H1 (cell line): ENCODE measurements around the gene ADK. TPM values are rescaled to one million over a fixed set of nuclear protein-coding genes. Genes with fewer than 3 reads are reported as not detected.

ENCODE experiments used
- CTCF ChIA-PET: fragments of 300-600 bp; sonication (Branson Sonifier 250); formaldehyde crosslinking; loops from one replicate; lab custom pipeline; 2021; ENCODE audit not compliant: partially characterized antibody; lab: Charles Lee
- POLR2A ChIA-PET: fragments of 300-600 bp; sonication (Branson Sonifier 250); formaldehyde crosslinking; loops from one replicate; lab custom pipeline; 2021; ENCODE audit warnings: inconsistent platforms; ENCODE audit not compliant: partially characterized antibody; lab: Charles Lee
- DNase-seq, 2 experiments: peaks; one replicate each; pipeline versions ENCODE4 v3.0.0 to v3.0.0-alpha.2; 2010 to 2022; ENCODE audit warnings: low spot score in 2 of 2, low read depth in 1 of 2, mixed read lengths in 1 of 2
- FAIRE-seq: peaks from 2 replicates; lab custom pipeline; 2011; peaks lifted over from hg19 to GRCh38; lab: Jason Lieb, UNC
- H2AFZ ChIP-seq: 2 replicates; pipeline ENCODE4 v1.8.1; 2012; ENCODE audit warnings: low read length, inconsistent platforms
- H2AK5ac ChIP-seq: 2 replicates; pipeline ENCODE4 v1.6.1; 2013; ENCODE audit warnings: low read depth, low read length
- H2BK120ac ChIP-seq: replicated peaks from 2 replicates; pipeline ENCODE3; 2013; ENCODE audit warnings: low read depth, low read length, inconsistent platforms
- H2BK12ac ChIP-seq: 2 replicates; pipeline ENCODE4 v1.6.1; 2013; ENCODE audit warnings: low read depth, low read length
- H2BK15ac ChIP-seq: 2 replicates; pipeline ENCODE4 v1.6.1; 2013; ENCODE audit warnings: low read length
- H2BK20ac ChIP-seq: 2 replicates; pipeline ENCODE4 v1.6.1; 2013; ENCODE audit warnings: low read length
- H2BK5ac ChIP-seq: 2 replicates; pipeline ENCODE4 v1.6.1; 2013; ENCODE audit warnings: low read depth, low read length
- H3K14ac ChIP-seq: 2 replicates; pipeline ENCODE4 v1.6.1; 2013; ENCODE audit warnings: inconsistent platforms; ENCODE audit not compliant: insufficient read length
- H3K18ac ChIP-seq: 2 replicates; pipeline ENCODE4 v1.6.1; 2013; ENCODE audit warnings: low read length; ENCODE audit errors: extremely low read depth
- H3K23ac ChIP-seq: 2 replicates; pipeline ENCODE4 v1.6.1; 2013; ENCODE audit warnings: inconsistent platforms; ENCODE audit not compliant: insufficient read length
- H3K23me2 ChIP-seq: 2 replicates; pipeline ENCODE4 v1.6.1; 2013; ENCODE audit warnings: low read depth, low read length
- H3K27ac ChIP-seq: 2 replicates; pipeline ENCODE4 v1.6.1; 2011; ENCODE audit warnings: low read depth, low read length, inconsistent platforms
- H3K27me3 ChIP-seq, 4 experiments: replicated peaks in 1 of 4; 1 replicate in 1 of 4; 2 replicates in 3 of 4; pipeline versions ENCODE4 v1.6.1 to v1.8.1; 2011 to 2013; ENCODE audit warnings: low read length in 3 of 4, mild to moderate bottlenecking in 3 of 4, inconsistent platforms in 2 of 4, mixed read lengths in 2 of 4, moderate library complexity in 1 of 4; ENCODE audit not compliant: control insufficient read depth in 3 of 4, insufficient read depth in 3 of 4; ENCODE audit errors: extremely low read depth in 1 of 4
- H3K36me3 ChIP-seq, 4 experiments: 2 replicates each; pipeline versions ENCODE4 v1.6.1 to v1.8.1; 2011 to 2013; ENCODE audit warnings: mild to moderate bottlenecking in 4 of 4, low read length in 3 of 4, moderate library complexity in 2 of 4, control low read depth in 1 of 4, inconsistent platforms in 1 of 4; ENCODE audit not compliant: insufficient read depth in 4 of 4, control insufficient read depth in 2 of 4
- H3K4ac ChIP-seq: replicated peaks from 2 replicates; pipeline ENCODE3; 2013; ENCODE audit warnings: low read length, low read depth, mixed read lengths, inconsistent platforms; ENCODE audit not compliant: insufficient read length
- H3K4me1 ChIP-seq, 4 experiments: replicated peaks in 1 of 4; 1 replicate in 1 of 4; 2 replicates in 3 of 4; pipeline versions ENCODE4 v1.6.1 to v1.8.1; 2011 to 2013; ENCODE audit warnings: low read length in 3 of 4, inconsistent platforms in 2 of 4, mixed read lengths in 1 of 4; ENCODE audit not compliant: insufficient read depth in 4 of 4, control insufficient read depth in 3 of 4
- H3K4me2 ChIP-seq, 2 experiments: 2 replicates each; pipeline versions ENCODE4 v1.6.1 to v1.8.1; 2011 to 2013; ENCODE audit warnings: low read depth in 2 of 2, low read length in 2 of 2, control low read depth in 1 of 2, inconsistent platforms in 1 of 2, mild to moderate bottlenecking in 1 of 2; ENCODE audit not compliant: insufficient read depth in 1 of 2
- H3K4me3 ChIP-seq, 4 experiments: fragments of 200-600, 300-600 bp in 1 of 4; sonication (generic), shearing (Covaris generic), sonication (Bioruptor Twin) in 1 of 4; 2 replicates each; pipeline versions ENCODE4 v1.5.1 to v1.8.1; 2011 to 2016; ENCODE audit warnings: low read length in 4 of 4, low read depth in 3 of 4, control low read depth in 2 of 4, inconsistent platforms in 2 of 4, mild to moderate bottlenecking in 2 of 4, mixed read lengths in 1 of 4, moderate library complexity in 1 of 4; ENCODE audit not compliant: insufficient read depth in 2 of 4; ENCODE audit errors: extremely low read depth in 1 of 4
- H3K56ac ChIP-seq: replicated peaks from 2 replicates; pipeline ENCODE3; 2013; ENCODE audit warnings: low read depth, mild to moderate bottlenecking, mixed read lengths, low read length, inconsistent platforms; ENCODE audit not compliant: insufficient read length
- H3K79me1 ChIP-seq: 2 replicates; pipeline ENCODE4 v1.6.1; 2013; ENCODE audit warnings: low read depth, low read length, control low read depth
- H3K79me2 ChIP-seq, 2 experiments: 2 replicates each; pipeline versions ENCODE4 v1.6.1 to v1.8.1; 2012 to 2013; ENCODE audit warnings: low read length in 2 of 2, mild to moderate bottlenecking in 2 of 2, inconsistent platforms in 1 of 2; ENCODE audit not compliant: insufficient read depth in 2 of 2, control insufficient read depth in 1 of 2
- H3K9ac ChIP-seq, 4 experiments: replicated peaks in 1 of 4; 1 replicate in 1 of 4; 2 replicates in 3 of 4; pipeline versions ENCODE4 v1.6.1 to v1.8.1; 2011 to 2013; ENCODE audit warnings: low read depth in 3 of 4, low read length in 3 of 4, control low read depth in 2 of 4, mild to moderate bottlenecking in 2 of 4, moderate library complexity in 2 of 4, inconsistent platforms in 1 of 4; ENCODE audit errors: extremely low read depth in 1 of 4
- H3K9me3 ChIP-seq, 2 experiments: 2 replicates each; pipeline versions ENCODE4 v1.6.1 to v1.8.1; 2012 to 2013; ENCODE audit warnings: mild to moderate bottlenecking in 2 of 2, moderate library complexity in 2 of 2, control low read depth in 1 of 2, inconsistent platforms in 1 of 2, low read depth in 1 of 2, low read length in 1 of 2, mixed read lengths in 1 of 2; ENCODE audit not compliant: insufficient read depth in 2 of 2
- H4K20me1 ChIP-seq, 2 experiments: replicated peaks in 1 of 2; 2 replicates each; pipeline versions ENCODE3 to v1.8.1; 2011 to 2013; ENCODE audit warnings: inconsistent platforms in 2 of 2, low read length in 2 of 2, mild to moderate bottlenecking in 1 of 2; ENCODE audit not compliant: insufficient read depth in 2 of 2, control insufficient read depth in 1 of 2
- H4K5ac ChIP-seq: 2 replicates; pipeline ENCODE4 v1.6.1; 2013; ENCODE audit warnings: low read length, low read depth, mixed read lengths, inconsistent platforms; ENCODE audit not compliant: insufficient read length
- H4K8ac ChIP-seq: 2 replicates; pipeline ENCODE4 v1.8.0; 2013; ENCODE audit warnings: mild to moderate bottlenecking, moderate library complexity, low read length, inconsistent platforms; ENCODE audit not compliant: insufficient read depth; ENCODE audit errors: extremely low read depth
- H4K91ac ChIP-seq: replicated peaks from 2 replicates; pipeline ENCODE3; 2013; ENCODE audit warnings: low read length, mixed read lengths, inconsistent platforms; ENCODE audit not compliant: insufficient read length
- ASH2L ChIP-seq: fragments of 200-600, 300-600 bp; sonication (generic); IDR thresholded peaks from one replicate; pipeline ENCODE4 v1.7.1; 2017; ENCODE audit warnings: low read length
- CBX8 ChIP-seq: fragments of 300-800, 300-1000 bp; sonication (generic); IDR thresholded peaks from 2 replicates; pipeline ENCODE4 v1.7.1; 2016; ENCODE audit warnings: low read depth, low read length, borderline replicate concordance
- CEBPB ChIP-seq: IDR thresholded peaks from 2 replicates; pipeline ENCODE4 v1.6.1; 2012; ENCODE audit warnings: low read depth, low read length
- EP300 ChIP-seq, 2 experiments: IDR thresholded peaks; 1 replicate in 1 of 2; 2 replicates in 1 of 2; pipeline ENCODE4 v1.6.1; 2011 to 2012; ENCODE audit warnings: low read depth in 2 of 2, low read length in 2 of 2, mild to moderate bottlenecking in 2 of 2, borderline replicate concordance in 1 of 2, inconsistent platforms in 1 of 2, moderate library complexity in 1 of 2
- FOSL1 ChIP-seq: IDR thresholded peaks from 2 replicates; pipeline ENCODE4 v1.6.1; 2011; ENCODE audit warnings: mild to moderate bottlenecking, low read depth, low read length, moderate library complexity; ENCODE audit not compliant: insufficient read depth
- HDAC2 ChIP-seq, 2 experiments: fragments of 300-600 bp in 1 of 2; sonication (generic) in 1 of 2; IDR thresholded peaks; 2 replicates each; pipeline ENCODE4 v1.6.1; 2011 to 2012; ENCODE audit warnings: low read depth in 2 of 2, low read length in 2 of 2, mild to moderate bottlenecking in 2 of 2, moderate library complexity in 2 of 2, borderline replicate concordance in 1 of 2, inconsistent platforms in 1 of 2
- NANOG ChIP-seq: IDR thresholded peaks from 2 replicates; pipeline ENCODE4 v1.6.1; 2011; ENCODE audit warnings: low read length, low read depth, mild to moderate bottlenecking, inconsistent platforms; ENCODE audit not compliant: insufficient read depth, poor library complexity, severe bottlenecking
- POLR2AphosphoS5 ChIP-seq: IDR thresholded peaks from 2 replicates; pipeline ENCODE4 v1.6.1; 2011; ENCODE audit warnings: low read depth, low read length
- RFX5 ChIP-seq: IDR thresholded peaks from 2 replicates; pipeline ENCODE4 v1.6.1; 2011; ENCODE audit warnings: low read depth, low read length, improper control_type of control experiment, borderline replicate concordance
- SIRT6 ChIP-seq: IDR thresholded peaks from one replicate; pipeline ENCODE4 v1.7.1; 2012; ENCODE audit warnings: low read length, inconsistent platforms
- SRF ChIP-seq: IDR thresholded peaks from 2 replicates; pipeline ENCODE4 v1.6.1; 2011; ENCODE audit warnings: mild to moderate bottlenecking, low read depth, low read length, moderate library complexity
- TCF12 ChIP-seq: IDR thresholded peaks from 2 replicates; pipeline ENCODE4 v1.6.1; 2011; ENCODE audit warnings: low read depth, mild to moderate bottlenecking, low read length
- TEAD4 ChIP-seq: IDR thresholded peaks from 2 replicates; pipeline ENCODE4 v1.6.1; 2012; ENCODE audit warnings: low read depth, low read length, inconsistent platforms, mixed read lengths
- YY1 ChIP-seq: IDR thresholded peaks from 2 replicates; pipeline ENCODE4 v1.6.1; 2011; ENCODE audit warnings: low read depth, mild to moderate bottlenecking, low read length
- WGBS, 2 experiments: shearing (Covaris generic) in 1 of 2; methylation state at CpG; one replicate each; pipeline versions ENCODE4 v1.1.6 to v1.1.7; 2013 to 2015; ENCODE audit warnings: low lambda C conversion rate in 2 of 2, mixed read lengths in 2 of 2, inconsistent platforms in 1 of 2, low coverage in 1 of 2, missing lambda C conversion rate in 1 of 2; ENCODE audit not compliant: insufficient replicate concordance in 2 of 2, insufficient coverage in 1 of 2, insufficient read length in 1 of 2; ENCODE audit errors: extremely low coverage in 1 of 2, missing lambda C conversion rate in 1 of 2; 5-methylcytosine and 5-hydroxymethylcytosine counted together
- polyA plus RNA-seq, 7 experiments: library from polyadenylated mRNA; depleted of rRNA in 3 of 7; stranded (reverse) in 5 of 7; unstranded in 2 of 7; fragments of >200 nt in 5 of 7; fragments of 200-250 nt in 2 of 7; gene quantifications; 1 replicate in 5 of 7; 2 replicates in 1 of 7; 4 replicates in 1 of 7; pipeline versions ENCODE4 v1.2.1 to v1.2.3, GENCODE V29; 2011 to 2013; ENCODE audit warnings: missing spikeins in 2 of 7, mixed read lengths in 2 of 7
- total RNA-seq: library from RNA; stranded (reverse); fragmentation: NEBNext Ultra II Directional; extraction: Animal tissue kit (Norgen Biotek cat#: 25700); gene quantifications from 2 replicates; pipeline ENCODE4 v1.2.1, GENCODE V29; 2021

Gene ADK
- total and polyA plus RNA-seq, 2 of the 8 experiments (the other 6 are each of a cell fraction or from before 2014, with no cell fraction given) = 12.3 to 42.4 TPM

DNA sequence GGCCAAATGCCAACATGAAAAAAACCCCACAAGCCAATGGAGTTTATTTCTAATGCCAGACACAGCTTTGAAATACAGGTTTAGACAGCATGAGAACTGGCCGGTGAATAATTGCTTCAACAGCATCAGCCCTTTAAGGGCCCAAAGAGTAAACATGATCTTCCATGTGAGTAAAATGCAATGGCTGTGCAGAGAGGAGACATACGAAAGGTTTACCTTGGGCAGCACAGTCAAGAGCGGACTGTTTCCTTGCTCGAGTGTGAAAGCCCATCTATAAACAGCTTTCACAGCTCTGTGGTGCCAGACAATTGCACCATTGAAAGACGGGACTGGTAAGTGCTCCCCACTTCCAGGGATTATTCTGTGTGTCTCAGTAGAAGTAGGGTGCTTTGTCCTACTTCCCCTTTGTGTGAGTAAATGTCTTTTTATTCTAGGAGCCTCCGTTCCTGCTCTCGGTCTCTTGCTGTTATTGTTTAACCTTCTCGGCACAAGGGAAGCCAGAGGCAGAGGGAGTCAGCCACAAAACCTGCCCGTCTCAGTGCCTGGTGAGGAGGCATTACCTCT, 597.5 kb downstream of the ADK start:
- no peak overlapping the region for H2BK5ac ChIP-seq
- no peak overlapping the region for H2BK120ac ChIP-seq
- H3K79me2 ChIP-seq = no peaks in the 10 kb centered on the region
- no peak overlapping the region for H2AK5ac ChIP-seq
- H3K4ac ChIP-seq = no peak overlapping the region
- no peak overlapping the region for H3K18ac ChIP-seq
- H3K79me1 ChIP-seq = no peaks in the 10 kb centered on the region; the same call in 1 of the 2 replicates
- H3K9ac ChIP-seq = no peak overlapping the region
- no peak overlapping the region for H4K91ac ChIP-seq
- H2AFZ ChIP-seq = peak overlapping the region; percentile 60
- no peak overlapping the region for H3K14ac ChIP-seq
- H3K23me2 ChIP-seq = no peaks in the 10 kb centered on the region
- 95% methylated on average over 9 of the region's 9 CpGs; no CpG with 5 or more reads in 1 of the 2 experiments for WGBS, 2 experiments
- H3K27ac ChIP-seq = no peak overlapping the region
- H3K36me3 ChIP-seq = no peaks in the 10 kb centered on the region
- POLR2A ChIA-PET = no interaction called here
- H2BK15ac ChIP-seq = no peak overlapping the region; the same call in 1 of the 2 replicates
- H4K20me1 ChIP-seq = no peaks in the 10 kb centered on the region
- no peak overlapping the region for H3K4me3 ChIP-seq
- H3K23ac ChIP-seq = no peak overlapping the region
- CTCF ChIA-PET = interaction anchor here (0.6 to 3.1 kb wide), 5 partner anchors 10 to 289 kb away, joined by 3 to 12 read pairs (median 3); no protein-coding TSS in a partner anchor
- no peaks in the 10 kb centered on the region for H3K9me3 ChIP-seq
- H4K8ac ChIP-seq = no peak overlapping the region
- DNase-seq (peak in 1 of 2 experiments; percentile 20), FAIRE-seq (no peak)
- H3K56ac ChIP-seq = no peak overlapping the region
- peaks cover 0 to 4% (median 2%) of the 10 kb centered on the region in 4 experiments; a peak in 4 of 7 replicates for H3K4me1 ChIP-seq
- peak overlapping the region; percentile 39; the same call in 1 of the 2 replicates for H2BK12ac ChIP-seq
- no peaks in the 10 kb centered on the region for H3K27me3 ChIP-seq
- H3K4me2 ChIP-seq = no peak overlapping the region
- no peak overlapping the region for H4K5ac ChIP-seq
- no peak overlapping the region for H2BK20ac ChIP-seq
- TF ChIP-seq YY1 (no peak), CBX8 (no peak), SIRT6 (no peak), TCF12 (no peak), RFX5 (no peak), NANOG (no peak), TEAD4 (no peak), POLR2AphosphoS5 (no peak), EP300 (IDR thresholded peaks at IDR 0.05; ENCODE audit: borderline replicate concordance in 1 of 2, low read depth in 2 of 2, low read length in 2 of 2) (no peak), CEBPB (no peak), ASH2L (no peak), FOSL1 (no peak), HDAC2 (IDR thresholded peaks at IDR 0.05; ENCODE audit: borderline replicate concordance in 1 of 2, low read depth in 2 of 2, low read length in 2 of 2) (no peak), SRF (no peak)
